ENCODE measurements around the gene BASP1.
"Not testable (repeated sequence)": the region's sequence is repeated elsewhere in the genome, so short reads cannot be mapped to it uniquely, and the experiment has no call there.

Gene BASP1

DNA sequence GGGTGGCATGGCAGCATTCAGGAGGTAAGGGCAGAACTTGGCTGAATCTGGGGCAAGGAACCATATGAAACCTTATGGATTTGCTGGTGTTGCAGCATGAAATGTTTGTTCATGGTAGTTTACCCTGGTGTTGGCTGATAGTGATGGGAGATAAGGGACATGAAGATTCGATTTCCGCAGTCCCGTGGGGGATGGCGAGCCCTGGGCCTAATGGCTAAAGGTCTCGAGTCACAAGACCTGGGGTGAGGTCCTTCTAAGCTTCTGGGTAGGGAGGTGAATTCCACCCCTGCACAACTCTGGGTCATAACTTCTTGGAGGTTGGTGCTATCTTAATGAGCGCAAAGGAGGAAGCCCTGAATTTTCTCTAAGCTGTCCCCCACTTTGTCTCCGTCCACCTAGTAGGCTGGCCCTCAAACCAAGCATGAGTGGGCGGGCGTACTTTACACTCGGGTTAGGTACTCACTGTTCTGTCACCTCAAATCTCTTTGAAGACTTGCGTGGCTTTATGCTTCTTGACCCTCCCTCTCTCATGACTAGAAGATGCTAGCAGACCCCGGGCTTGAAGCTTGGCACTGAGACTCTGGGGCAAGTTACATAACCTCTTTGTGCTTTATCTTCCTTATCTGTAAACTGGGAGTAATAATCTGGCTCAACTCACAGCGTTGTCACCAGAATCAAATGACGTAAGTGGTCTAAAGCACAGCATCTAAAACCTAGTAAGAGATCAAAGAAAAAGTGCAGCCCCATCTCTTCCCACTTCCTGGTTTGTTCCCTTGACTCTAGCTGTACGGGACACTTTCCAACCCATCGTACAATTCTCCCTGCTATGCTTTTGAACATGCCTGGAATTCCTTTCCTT lies 72.5 kb downstream of the BASP1 start:
- no peak for DNase-seq (ENCODE audit: low spot score)

DNA sequence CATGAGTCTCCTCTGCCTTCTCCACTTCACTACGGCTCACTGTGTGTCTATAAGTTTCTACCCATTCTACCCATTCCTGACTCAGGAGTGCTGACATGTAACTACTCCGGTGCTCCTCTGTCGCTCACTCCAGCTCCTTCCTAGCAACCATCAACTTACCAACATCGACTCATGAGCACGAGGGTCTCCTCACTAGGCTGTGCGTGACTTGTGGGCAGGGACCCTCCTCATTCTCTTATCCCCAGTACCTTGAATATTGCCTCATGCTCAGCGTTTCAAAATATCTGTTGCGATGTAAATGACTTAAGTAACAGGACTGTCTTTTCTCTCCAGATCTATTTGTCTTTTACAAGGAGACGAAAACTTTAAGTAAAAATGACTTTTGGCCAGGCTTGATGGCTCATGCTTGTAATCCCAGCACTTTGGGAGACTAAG lies 73.1 kb downstream of the BASP1 start:
- no peak for DNase-seq (ENCODE audit: low spot score)

DNA sequence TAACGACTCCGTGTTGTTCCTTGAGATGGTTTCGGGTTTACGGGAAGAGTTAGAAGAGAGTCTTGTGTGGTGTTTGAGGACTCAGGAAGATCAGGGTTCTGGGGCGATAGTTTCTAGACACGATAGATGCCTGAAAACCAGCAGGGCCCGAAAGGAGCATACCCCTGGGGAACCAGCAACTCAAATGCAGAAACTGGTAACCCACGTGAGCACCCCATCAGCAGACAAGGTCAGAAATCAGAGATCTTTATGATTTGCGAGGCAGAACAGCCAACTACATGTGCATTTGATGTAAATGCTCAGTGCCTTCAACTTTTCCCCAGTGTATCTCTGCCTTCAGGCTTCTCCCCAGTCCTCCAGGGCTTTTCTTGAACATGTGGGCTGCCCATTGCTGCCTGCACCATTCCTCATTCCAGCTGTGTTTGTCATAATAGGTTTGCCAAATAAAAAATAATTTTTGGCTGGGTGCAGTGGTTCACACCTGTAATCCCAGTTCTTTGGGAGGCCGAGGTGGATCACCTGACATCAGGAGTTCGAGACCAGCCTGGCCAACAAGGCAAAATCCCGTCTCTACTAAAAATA lies 75.1 kb downstream of the BASP1 start:
- DNase-seq (ENCODE audit: low spot score): no peak

- DNase-seq (ENCODE audit: low spot score): no peak
These were observed 77.3 kb downstream of the BASP1 start for GRCh38 chr5:17294639-17295311.

- no peak for DNase-seq (ENCODE audit: low spot score)
These were observed 78.2 kb downstream of the BASP1 start for GRCh38 chr5:17295671-17296070.

DNA sequence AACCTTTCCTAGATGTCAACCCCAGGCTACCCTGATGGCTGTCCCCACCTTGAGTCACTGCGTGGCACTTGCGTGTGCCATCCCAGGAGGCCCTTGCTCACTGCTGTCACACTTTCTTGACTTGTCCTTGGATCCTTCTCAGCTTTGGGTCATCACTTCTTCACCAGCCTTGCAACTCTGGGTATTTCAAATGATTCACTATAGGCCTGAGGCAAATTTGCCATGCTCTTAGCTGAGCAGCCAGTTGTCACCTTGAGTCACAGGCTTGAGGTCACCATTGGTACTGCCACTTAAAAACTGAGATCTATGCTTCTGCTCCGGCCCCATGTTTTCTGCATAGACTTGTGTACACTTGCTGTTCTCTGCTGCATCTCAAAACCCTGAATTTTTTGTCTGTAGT lies 84.7 kb downstream of the BASP1 start:
- DNase-seq (ENCODE audit: low spot score): no peak

DNA sequence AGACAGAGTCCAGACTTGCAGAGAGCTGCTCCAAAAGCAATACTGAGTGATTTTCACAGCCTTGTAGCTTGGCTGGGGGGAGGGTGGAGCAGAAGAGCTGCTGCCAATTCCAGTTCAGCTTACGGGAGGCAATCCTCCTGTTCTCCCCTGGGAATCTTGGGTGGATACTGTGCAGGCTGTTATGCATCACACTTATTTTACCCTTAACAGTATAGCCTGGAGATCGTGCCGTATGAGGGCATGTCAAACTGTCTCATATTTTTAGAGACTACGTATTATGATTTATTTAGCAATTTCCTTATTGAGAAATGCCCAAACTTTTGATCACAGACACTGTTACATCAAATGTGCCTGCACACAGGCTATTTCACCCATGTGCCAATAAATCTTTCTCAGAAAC lies 85.2 kb downstream of the BASP1 start:
- DNase-seq (ENCODE audit: low spot score): no peak

GRCh38 chr5:17304282-17304681 lies 86.9 kb downstream of the BASP1 start:
- no peak for DNase-seq (ENCODE audit: low spot score)

DNA sequence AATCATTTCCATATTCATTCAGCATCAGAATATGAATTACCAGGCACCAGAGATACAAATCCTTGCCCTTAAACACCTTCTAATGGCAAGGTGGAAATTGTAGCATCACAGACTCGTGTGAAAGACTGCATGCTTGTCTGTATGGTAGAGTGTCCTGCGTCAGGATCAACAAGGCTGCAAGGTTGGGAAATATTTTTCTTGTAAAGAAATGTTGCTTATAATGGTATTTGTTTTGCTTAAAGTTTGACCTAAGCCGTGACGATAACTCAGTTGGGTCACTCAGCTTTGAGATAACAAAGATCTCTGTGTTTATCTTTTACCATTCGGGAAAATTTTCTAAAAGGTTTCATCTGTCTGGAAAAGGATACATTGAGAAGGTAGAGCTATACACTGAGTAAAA lies 87.6 kb downstream of the BASP1 start:
- no peak for DNase-seq (ENCODE audit: low spot score)

GRCh38 chr5:17305964-17306725 lies 88.7 kb downstream of the BASP1 start:
- no peak for DNase-seq (ENCODE audit: low spot score)

- no peak for DNase-seq (ENCODE audit: low spot score)
These were observed 89.3 kb downstream of the BASP1 start for GRCh38 chr5:17306726-17307091.

GRCh38 chr5:17307440-17307839 lies 90.0 kb downstream of the BASP1 start:
- DNase-seq (ENCODE audit: low spot score): not testable (repeated sequence)

- no peak for DNase-seq (ENCODE audit: low spot score)
These were observed 91.1 kb downstream of the BASP1 start for GRCh38 chr5:17308326-17309065.

GRCh38 chr5:17309462-17309861 lies 92.0 kb downstream of the BASP1 start:
- no peak for DNase-seq (ENCODE audit: low spot score)

GRCh38 chr5:17310502-17310901 lies 93.1 kb downstream of the BASP1 start:
- DNase-seq (ENCODE audit: low spot score): not testable (repeated sequence)

- DNase-seq (ENCODE audit: low spot score): not testable (repeated sequence)
These were observed 94.4 kb downstream of the BASP1 start for GRCh38 chr5:17311811-17312210.

GRCh38 chr5:17312358-17312757 lies 94.9 kb downstream of the BASP1 start:
- DNase-seq (ENCODE audit: low spot score): no peak

DNA sequence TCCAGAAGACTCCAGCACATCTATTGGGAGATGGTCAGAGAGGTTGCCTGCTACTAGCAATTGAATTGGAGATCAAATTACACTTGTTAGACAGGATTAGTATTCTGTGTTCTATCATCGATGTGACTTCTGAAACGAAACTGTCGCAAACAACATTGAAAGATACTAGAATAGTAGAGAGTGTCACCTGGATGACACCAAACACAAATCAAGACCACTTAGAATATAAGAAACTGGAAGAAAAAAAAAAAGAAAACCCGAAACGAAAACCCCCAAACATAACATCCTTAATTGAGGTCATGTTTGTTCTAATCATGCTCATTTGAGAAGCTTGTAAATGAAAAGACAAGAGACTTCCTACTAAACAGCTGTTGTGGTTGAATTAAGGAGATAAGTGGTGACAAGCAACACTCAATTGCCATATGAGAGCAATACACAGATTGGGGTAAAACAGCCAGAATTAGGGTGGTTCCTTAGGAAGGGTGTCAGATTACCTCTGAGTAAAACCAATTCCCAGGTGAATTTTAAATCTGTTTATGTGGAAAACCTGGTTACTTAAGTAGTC lies 97.6 kb downstream of the BASP1 start:
- DNase-seq (ENCODE audit: low spot score): no peak

DNA sequence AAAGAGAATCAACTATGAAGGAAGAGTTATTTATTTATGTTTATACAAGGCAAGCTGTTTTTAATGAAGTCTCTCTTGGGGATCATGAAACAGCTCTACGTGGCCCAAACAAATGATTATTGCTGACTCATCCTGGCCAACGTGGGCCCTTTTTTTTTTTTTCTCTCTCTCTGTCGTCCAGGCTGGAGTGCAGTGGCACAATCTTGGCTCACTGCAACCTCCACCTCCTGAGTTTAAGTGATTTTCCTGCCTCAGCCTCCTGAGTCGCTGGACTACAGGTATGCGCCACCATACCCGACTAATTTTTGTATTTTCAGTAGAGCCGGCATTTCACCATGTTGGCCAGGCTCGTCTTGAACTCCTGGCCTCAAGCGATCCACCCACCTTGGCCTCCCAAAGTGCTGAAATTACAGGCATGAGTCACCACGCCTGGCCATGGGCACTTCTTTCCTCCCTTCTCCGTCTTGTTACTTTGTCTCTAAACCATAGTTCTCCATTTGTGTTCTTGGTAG lies 98.3 kb downstream of the BASP1 start:
- no peak for DNase-seq (ENCODE audit: low spot score)

DNA sequence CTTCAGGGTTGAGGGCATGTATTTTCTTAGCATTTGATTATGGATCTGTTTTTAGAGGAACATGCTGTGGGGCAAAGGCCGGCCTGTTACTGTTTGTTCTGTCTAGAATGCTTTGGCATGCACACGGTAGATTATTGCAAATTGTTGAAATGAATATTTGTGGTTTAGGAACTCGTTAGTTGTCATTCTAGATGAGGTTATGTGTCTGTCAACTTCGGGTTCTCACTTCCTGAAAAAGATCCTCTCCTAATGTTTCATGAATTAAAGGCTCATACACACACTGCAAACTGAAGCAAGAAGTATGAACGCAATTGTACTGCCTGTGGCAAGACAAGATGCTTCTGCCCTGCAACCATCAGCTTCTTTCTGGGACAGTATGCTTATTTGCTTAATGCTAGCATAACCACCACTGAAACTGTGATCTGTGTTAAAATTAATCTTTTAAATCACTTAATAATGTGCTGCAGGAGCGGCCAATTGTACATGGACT lies 99.6 kb downstream of the BASP1 start:
- DNase-seq (ENCODE audit: low spot score): no peak

DNA sequence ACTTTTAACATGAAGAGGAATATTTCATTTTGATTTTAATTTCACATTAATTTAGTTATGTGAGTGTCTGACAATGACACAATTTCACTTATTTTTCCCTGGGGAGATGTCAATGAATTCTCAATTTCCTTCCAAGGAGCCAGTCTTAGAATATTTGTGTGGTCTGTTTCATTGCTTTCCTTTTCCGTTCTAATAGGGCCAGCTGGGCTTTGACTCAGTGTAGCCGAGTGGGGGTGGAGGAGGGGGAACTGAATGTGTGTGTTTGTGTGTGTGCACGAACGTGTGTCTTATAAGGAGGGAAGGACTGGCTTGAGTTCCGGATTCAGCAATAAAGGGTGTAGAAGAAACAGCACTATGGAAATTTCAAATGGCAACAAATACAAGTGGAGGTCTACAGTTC lies 100.0 kb downstream of the BASP1 start:
- no peak for DNase-seq (ENCODE audit: low spot score)
